A673 (cell line): Measurements from ENCODE around the gene ZBTB16.

Source experiments
- EZH2 ChIP-seq: fragments of 200-600 bp; sonication (generic); IDR thresholded peaks from 2 replicates; pipeline ENCODE4 v1.6.1; 2017; ENCODE audit warnings: borderline replicate concordance, low read depth, mild to moderate bottlenecking, mixed read lengths, antibody characterized with exemption, low read length; ENCODE audit not compliant: poor library complexity, severe bottlenecking
- TF ChIP-seq, protein P1 (sequence below): fragments of 300-800, 200-600 bp; sonication (generic); conservative IDR thresholded peaks from 2 replicates; pipeline ENCODE4 v1.5.1; 2017; ENCODE audit warnings: low read depth, mild to moderate bottlenecking, antibody characterized with exemption, low read length, moderate library complexity, mixed read lengths

DNA sequence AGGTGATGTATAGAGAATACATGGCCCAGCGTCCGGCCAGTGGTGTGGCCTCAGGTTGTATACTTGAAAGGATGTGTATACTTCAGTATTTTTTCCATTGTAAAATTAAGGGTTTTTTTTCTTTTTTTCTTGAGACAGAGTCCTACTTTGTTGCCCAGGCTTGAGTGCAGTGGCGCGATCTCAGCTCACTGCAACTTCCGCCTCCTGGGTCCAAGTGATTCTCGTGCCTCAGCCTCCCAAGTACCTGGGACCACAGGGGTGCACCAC is 15.8 kb downstream of the ZBTB16 start:
- TF ChIP-seq, protein P1, sequence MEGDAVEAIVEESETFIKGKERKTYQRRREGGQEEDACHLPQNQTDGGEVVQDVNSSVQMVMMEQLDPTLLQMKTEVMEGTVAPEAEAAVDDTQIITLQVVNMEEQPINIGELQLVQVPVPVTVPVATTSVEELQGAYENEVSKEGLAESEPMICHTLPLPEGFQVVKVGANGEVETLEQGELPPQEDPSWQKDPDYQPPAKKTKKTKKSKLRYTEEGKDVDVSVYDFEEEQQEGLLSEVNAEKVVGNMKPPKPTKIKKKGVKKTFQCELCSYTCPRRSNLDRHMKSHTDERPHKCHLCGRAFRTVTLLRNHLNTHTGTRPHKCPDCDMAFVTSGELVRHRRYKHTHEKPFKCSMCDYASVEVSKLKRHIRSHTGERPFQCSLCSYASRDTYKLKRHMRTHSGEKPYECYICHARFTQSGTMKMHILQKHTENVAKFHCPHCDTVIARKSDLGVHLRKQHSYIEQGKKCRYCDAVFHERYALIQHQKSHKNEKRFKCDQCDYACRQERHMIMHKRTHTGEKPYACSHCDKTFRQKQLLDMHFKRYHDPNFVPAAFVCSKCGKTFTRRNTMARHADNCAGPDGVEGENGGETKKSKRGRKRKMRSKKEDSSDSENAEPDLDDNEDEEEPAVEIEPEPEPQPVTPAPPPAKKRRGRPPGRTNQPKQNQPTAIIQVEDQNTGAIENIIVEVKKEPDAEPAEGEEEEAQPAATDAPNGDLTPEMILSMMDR, result no peak
- TF ChIP-seq EZH2, result no peak
